ENCODE measurements around the gene WWC2.

DNA sequence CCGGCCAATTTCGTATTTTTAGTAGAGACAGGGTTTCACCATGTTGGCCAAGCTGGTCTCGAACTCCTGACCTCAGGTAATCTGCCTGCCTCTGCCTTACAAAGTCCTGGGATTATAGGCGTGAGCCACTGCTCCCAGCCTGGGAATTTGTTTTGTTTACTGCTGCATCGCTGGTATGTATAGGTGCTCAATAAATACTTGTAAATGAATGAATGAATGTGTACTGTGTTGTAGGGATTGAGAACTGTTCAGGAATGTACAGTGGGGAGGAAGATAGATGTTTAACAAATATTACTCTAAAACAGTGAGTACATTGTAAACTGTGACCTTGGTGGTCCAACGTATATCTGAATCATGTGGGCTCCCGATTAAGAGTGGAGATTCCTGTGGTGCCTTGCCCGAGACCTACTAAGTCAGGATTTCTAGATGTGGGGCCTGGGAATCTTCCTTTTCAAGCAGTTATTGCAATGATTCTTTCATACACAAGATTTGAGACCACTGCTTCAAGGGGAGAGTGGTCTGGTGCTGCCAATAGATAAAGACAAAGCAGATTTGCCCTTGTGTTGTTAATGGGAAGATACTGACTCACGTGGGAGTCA is 41.0 kb downstream of the WWC2 start:
- TF ChIP-seq, protein P1, sequence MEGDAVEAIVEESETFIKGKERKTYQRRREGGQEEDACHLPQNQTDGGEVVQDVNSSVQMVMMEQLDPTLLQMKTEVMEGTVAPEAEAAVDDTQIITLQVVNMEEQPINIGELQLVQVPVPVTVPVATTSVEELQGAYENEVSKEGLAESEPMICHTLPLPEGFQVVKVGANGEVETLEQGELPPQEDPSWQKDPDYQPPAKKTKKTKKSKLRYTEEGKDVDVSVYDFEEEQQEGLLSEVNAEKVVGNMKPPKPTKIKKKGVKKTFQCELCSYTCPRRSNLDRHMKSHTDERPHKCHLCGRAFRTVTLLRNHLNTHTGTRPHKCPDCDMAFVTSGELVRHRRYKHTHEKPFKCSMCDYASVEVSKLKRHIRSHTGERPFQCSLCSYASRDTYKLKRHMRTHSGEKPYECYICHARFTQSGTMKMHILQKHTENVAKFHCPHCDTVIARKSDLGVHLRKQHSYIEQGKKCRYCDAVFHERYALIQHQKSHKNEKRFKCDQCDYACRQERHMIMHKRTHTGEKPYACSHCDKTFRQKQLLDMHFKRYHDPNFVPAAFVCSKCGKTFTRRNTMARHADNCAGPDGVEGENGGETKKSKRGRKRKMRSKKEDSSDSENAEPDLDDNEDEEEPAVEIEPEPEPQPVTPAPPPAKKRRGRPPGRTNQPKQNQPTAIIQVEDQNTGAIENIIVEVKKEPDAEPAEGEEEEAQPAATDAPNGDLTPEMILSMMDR (IDR thresholded peaks at IDR 0.05), result no peak
- TF ChIP-seq SREBF2 (IDR thresholded peaks at IDR 0.05) (no peak), TP53 (CRISPR knock-in tag; IDR thresholded peaks at IDR 0.05) (no peak), BHLHE40 (IDR thresholded peaks at IDR 0.05; ENCODE audit: low read depth, low read length) (no peak), PBX3 (IDR thresholded peaks at IDR 0.05) (no peak), KDM5A (IDR thresholded peaks at IDR 0.05) (no peak), POLR2A (IDR thresholded peaks at IDR 0.05; ENCODE audit: low read length) (no peak), JUN (IDR thresholded peaks at IDR 0.05) (no peak), MAX (IDR thresholded peaks at IDR 0.05) (no peak), HDAC2 (IDR thresholded peaks at IDR 0.05) (no peak), MYC (IDR thresholded peaks at IDR 0.05; ENCODE audit: borderline replicate concordance, low read length) (no peak)

Measured in A549 (cell line).